NB4 (cell line): Measurements from ENCODE around the gene TBCCD1.

Experiments
- DNase-seq: peaks from one replicate; pipeline ENCODE4 v3.0.0; 2010; ENCODE audit warnings: low read depth
- H3K4me3 ChIP-seq: one replicate; pipeline ENCODE4 v1.5.1; 2011; ENCODE audit warnings: mild to moderate bottlenecking, low read depth, low read length, moderate library complexity
- MYC ChIP-seq: IDR thresholded peaks from 2 replicates; pipeline ENCODE4 v1.6.1; 2011; ENCODE audit warnings: low read depth, low read length
- POLR2A ChIP-seq: IDR thresholded peaks from 2 replicates; pipeline ENCODE4 v1.6.1; 2011; ENCODE audit warnings: mild to moderate bottlenecking; ENCODE audit not compliant: insufficient read length; ENCODE audit errors: extremely low read depth
- TF ChIP-seq, protein P1 (sequence below): IDR thresholded peaks from one replicate; pipeline ENCODE4 v1.5.1; 2012; ENCODE audit warnings: low read depth, low read length
- TF ChIP-seq, protein P2 (sequence below): IDR thresholded peaks from 2 replicates; pipeline ENCODE4 v1.6.1; 2011; ENCODE audit warnings: low read depth, low read length

Gene TBCCD1

DNA sequence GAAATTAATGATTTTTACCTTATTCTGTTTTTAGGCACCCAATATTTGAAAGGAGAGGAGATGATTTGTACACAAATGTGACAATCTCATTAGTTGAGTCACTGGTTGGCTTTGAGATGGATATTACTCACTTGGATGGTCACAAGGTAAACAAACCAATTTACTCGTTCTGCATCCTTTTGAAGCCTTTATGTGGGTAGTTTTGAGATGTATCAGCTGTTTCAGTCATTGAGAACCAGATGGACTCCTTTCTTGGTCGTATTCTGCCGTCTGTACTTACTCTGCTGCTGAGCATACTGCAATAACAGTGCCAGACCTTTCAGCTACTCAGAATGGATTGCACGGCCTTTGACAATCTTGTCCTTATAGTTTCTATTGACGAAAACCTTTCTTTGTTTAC, 16.7 kb upstream of the TBCCD1 start:
- TF ChIP-seq, protein P1, sequence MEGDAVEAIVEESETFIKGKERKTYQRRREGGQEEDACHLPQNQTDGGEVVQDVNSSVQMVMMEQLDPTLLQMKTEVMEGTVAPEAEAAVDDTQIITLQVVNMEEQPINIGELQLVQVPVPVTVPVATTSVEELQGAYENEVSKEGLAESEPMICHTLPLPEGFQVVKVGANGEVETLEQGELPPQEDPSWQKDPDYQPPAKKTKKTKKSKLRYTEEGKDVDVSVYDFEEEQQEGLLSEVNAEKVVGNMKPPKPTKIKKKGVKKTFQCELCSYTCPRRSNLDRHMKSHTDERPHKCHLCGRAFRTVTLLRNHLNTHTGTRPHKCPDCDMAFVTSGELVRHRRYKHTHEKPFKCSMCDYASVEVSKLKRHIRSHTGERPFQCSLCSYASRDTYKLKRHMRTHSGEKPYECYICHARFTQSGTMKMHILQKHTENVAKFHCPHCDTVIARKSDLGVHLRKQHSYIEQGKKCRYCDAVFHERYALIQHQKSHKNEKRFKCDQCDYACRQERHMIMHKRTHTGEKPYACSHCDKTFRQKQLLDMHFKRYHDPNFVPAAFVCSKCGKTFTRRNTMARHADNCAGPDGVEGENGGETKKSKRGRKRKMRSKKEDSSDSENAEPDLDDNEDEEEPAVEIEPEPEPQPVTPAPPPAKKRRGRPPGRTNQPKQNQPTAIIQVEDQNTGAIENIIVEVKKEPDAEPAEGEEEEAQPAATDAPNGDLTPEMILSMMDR: no peak
- H3K4me3 ChIP-seq: no peak overlapping the region
- DNase-seq: no peak

DNA sequence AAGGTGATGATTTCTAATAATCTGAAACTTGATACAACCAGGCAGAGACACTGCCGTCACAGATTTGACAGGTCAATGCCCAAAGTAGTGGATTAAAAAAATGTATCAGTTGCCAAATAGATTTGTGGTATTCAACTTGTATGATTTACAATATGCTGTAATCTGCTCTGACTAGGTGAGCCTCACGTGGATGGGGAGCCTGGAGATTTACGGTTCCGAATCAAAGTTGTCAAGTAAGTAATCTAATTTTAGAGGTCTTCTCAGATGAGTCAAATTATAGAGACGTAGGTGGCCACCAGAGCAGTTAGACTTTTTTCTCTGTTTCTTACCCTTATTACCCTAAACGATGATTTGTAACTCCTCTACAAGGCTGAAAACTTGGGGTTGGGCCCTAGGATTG, 15.4 kb upstream of the TBCCD1 start:
- no peak for DNase-seq
- TF ChIP-seq, protein P2, sequence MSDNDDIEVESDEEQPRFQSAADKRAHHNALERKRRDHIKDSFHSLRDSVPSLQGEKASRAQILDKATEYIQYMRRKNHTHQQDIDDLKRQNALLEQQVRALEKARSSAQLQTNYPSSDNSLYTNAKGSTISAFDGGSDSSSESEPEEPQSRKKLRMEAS: no peak
- TF ChIP-seq MYC (no peak), POLR2A (no peak)
- TF ChIP-seq, protein P1: no peak
- H3K4me3 ChIP-seq: no peak overlapping the region

DNA sequence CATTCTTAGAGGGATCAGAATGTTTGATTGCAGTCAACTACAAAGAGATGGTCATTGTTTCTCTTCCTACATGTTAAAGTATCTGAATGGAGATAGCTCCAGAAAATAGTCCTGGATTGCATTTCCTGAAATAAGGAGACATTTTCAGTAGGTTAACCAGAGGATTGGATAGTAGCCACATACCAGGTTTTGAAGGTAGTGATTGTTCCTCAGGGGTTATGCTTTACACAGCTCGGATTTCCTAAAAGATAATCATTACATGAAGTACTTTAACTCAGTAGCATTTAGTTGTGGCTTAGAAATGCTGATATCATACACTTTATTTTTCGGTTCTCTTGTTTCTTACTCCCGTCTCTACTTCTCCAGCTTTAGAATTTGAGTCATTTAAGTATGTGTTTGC, 13.6 kb upstream of the TBCCD1 start:
- DNase-seq: no peak
- no peak overlapping the region for H3K4me3 ChIP-seq
- TF ChIP-seq, protein P1: no peak
- TF ChIP-seq, protein P2: no peak
- TF ChIP-seq POLR2A (no peak), MYC (no peak)

DNA sequence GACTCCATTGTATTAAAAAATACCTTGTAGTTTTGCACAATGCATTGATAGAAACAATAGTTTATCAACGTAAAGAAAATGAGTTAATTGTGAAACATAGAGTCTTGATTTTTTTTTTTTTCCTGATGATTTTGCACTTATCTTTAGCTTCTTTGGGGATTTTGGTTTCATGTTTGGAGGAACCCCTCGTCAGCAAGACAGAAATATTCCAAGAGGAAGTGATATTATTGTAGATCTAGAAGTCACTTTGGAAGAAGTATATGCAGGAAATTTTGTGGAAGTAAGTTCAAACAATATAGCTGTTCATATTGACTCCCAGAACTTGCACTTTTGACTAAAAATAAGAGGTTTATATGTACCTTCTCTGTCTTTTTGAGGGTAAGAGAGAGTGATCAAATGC, 10.4 kb upstream of the TBCCD1 start:
- no peak for DNase-seq
- H3K4me3 ChIP-seq: no peak overlapping the region
- TF ChIP-seq, protein P2: no peak
- TF ChIP-seq POLR2A (no peak), MYC (no peak)
- TF ChIP-seq, protein P1: no peak

DNA sequence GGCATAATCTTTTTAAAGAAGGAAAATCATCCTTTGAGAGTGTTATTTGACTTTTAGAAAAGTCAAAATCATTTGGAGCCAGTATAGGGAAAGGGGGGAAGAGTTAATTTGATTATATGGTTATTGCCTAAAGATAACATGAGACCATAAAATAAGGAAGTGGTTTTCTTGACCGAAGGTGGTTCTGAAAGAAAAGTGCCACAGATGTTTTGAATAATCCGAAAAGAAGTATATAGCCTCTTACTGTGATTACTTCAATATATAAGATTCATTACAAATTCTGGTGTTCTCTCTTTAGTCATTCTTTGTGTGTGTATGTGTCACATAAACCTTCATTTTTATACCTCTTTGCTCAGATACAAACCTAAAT, 4.5 kb upstream of the TBCCD1 start:
- H3K4me3 ChIP-seq: peak overlapping the region; percentile 99
- TF ChIP-seq, protein P2: no peak
- TF ChIP-seq MYC (no peak), POLR2A (no peak)
- TF ChIP-seq, protein P1: no peak
- peak; percentile 9 for DNase-seq

DNA sequence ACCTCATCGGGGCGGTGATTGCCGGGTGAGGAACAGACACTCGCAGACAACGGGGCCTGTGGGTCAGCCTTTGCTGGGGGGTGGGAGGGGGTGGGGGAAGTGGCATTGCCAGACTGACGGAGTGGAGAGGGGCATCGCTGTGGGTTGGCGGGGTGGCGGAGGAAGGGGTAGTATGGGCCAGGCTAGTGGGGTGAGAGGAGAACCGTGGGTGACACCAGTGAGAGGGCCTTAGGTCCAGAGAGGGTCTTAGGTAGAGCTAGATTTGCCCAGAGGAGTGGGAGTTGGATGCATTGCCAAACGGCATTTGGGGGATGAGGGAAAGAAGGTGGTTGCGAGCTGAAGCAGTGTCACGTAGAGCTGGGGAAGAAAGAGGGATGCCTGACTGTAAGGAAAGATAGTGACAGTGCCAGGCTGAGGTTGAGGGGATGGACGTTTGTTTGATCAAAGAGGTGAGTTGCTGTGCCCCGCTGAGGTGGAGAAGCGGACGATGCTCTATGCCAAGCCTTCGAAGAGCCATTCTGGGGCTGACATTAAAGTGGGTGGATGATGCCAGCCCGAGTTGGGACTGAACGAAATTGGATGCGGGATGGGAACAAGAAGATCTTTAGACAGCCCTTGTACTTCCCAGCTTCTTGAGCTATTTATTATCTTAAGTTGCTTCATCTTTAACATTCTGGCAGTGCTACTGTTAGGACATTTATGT, 4.0 kb upstream of the TBCCD1 start:
- peak overlapping the region; percentile 99 for H3K4me3 ChIP-seq
- DNase-seq: peak; percentile 7
- TF ChIP-seq POLR2A: no peak
- no peak for TF ChIP-seq MYC
- TF ChIP-seq, protein P1: no peak
- TF ChIP-seq, protein P2: no peak
